K562 treated with DMSO at 1 percent for 48 hours (cell line): ENCODE data around the gene RWDD3. TPM values are rescaled to one million over a fixed set of nuclear protein-coding genes. Genes with fewer than 3 reads are reported as not detected.

Experiments used
- total RNA-seq: library from RNA; unstranded; fragments of 300-600 nt; gene quantifications from 2 replicates; pipeline ENCODE4 v1.2.3, GENCODE V29; 2022; ENCODE audit warnings: low replicate concordance; ENCODE audit errors: extremely low read depth

RWDD3 gene, protein sequence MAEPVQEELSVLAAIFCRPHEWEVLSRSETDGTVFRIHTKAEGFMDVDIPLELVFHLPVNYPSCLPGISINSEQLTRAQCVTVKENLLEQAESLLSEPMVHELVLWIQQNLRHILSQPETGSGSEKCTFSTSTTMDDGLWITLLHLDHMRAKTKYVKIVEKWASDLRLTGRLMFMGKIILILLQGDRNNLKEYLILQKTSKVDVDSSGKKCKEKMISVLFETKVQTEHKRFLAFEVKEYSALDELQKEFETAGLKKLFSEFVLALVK
- total RNA-seq = not detected in 2 replicates

GRCh38 chr1:95233737-95234500 lies at the start of gene RWDD3:
TSS of gene RWDD3 (plus strand) at chr1:95234210. CDS start at chr1:95234231, 21 bp downstream.

Other genes starting within 250 kb of the RWDD3 start
- not detected in 2 replicates for gene ALG14, start 161.3 kb upstream of the RWDD3 start, total RNA-seq
- not detected in 2 replicates for gene TLCD4, start 116.9 kb upstream of the RWDD3 start, total RNA-seq